ENCODE results near the gene RNF34.

RNF34 gene

GRCh38 chr12:121440768-121441167 is 40.9 kb downstream of the RNF34 start:
- no peak overlapping the region for H3K4me3 ChIP-seq (ENCODE audit: low read depth, low read length)
- no peak for TF ChIP-seq CTCF (IDR thresholded peaks at IDR 0.05; ENCODE audit: borderline replicate concordance, insufficient read depth, low read depth, low read length)

GRCh38 chr12:121441555-121441954 is 41.6 kb downstream of the RNF34 start:
- TF ChIP-seq CTCF (IDR thresholded peaks at IDR 0.05; ENCODE audit: borderline replicate concordance, insufficient read depth, low read depth, low read length) = no peak
- H3K4me3 ChIP-seq (ENCODE audit: low read depth, low read length) = no peak overlapping the region

GRCh38 chr12:121442028-121442948 is 42.4 kb downstream of the RNF34 start:
- H3K4me3 ChIP-seq (ENCODE audit: low read depth, low read length) = no peak overlapping the region
- TF ChIP-seq CTCF (IDR thresholded peaks at IDR 0.05; ENCODE audit: borderline replicate concordance, insufficient read depth, low read depth, low read length) = no peak

GRCh38 chr12:121443193-121443870 is 43.4 kb downstream of the RNF34 start:
- no peak overlapping the region for H3K4me3 ChIP-seq (ENCODE audit: low read depth, low read length)

GRCh38 chr12:121443911-121444841 is 44.3 kb downstream of the RNF34 start:
- no peak overlapping the region for H3K4me3 ChIP-seq (ENCODE audit: low read depth, low read length)
- no peak for TF ChIP-seq CTCF (IDR thresholded peaks at IDR 0.05; ENCODE audit: borderline replicate concordance, insufficient read depth, low read depth, low read length)

More at GRCh38 chr12:121443193-121443870, 43.4 kb downstream of the RNF34 start:
- TF ChIP-seq CTCF (IDR thresholded peaks at IDR 0.05; ENCODE audit: borderline replicate concordance, insufficient read depth, low read depth, low read length) = peak; percentile 91

GRCh38 chr12:121444842-121445202 is 44.9 kb downstream of the RNF34 start:
- H3K4me3 ChIP-seq (ENCODE audit: low read depth, low read length) = no peak overlapping the region
- TF ChIP-seq CTCF (IDR thresholded peaks at IDR 0.05; ENCODE audit: borderline replicate concordance, insufficient read depth, low read depth, low read length) = no peak

Measured in GM12875 (cell line).